22Rv1 (cell line): Measurements from ENCODE around the gene PIK3R6.

Experiments used
- CTCF ChIP-seq: fragments of 450-650 bp; IDR thresholded peaks from 2 replicates; pipeline ENCODE4 v1.5.1; 2017; ENCODE audit warnings: mild to moderate bottlenecking
- ZFX ChIP-seq: fragments of 450-650 bp; IDR thresholded peaks from 2 replicates; pipeline ENCODE4 v1.6.1; 2017; ENCODE audit warnings: antibody characterized with exemption, borderline replicate concordance

- TF ChIP-seq CTCF (no peak), ZFX (no peak)
Observed at GRCh38 chr17:8872036-8872704, 4.7 kb upstream of the PIK3R6 start.
